AG09309 (cell line): ENCODE measurements around the gene WDR86.

ENCODE experiments used
- DNase-seq: peaks from one replicate; pipeline ENCODE4 v3.0.0-alpha.2; 2010; ENCODE audit warnings: low read depth
- H3K4me3 ChIP-seq: 2 replicates; pipeline ENCODE4 v1.5.1; 2011; ENCODE audit warnings: mild to moderate bottlenecking, low read depth, low read length, moderate library complexity; ENCODE audit not compliant: control insufficient read depth
- TF ChIP-seq, protein P1 (sequence below): IDR thresholded peaks from 2 replicates; pipeline ENCODE4 v1.5.1; 2011; ENCODE audit warnings: mild to moderate bottlenecking, low read depth, low read length, inconsistent platforms; ENCODE audit not compliant: insufficient read depth, control insufficient read depth; ENCODE audit errors: missing control alignments

Gene WDR86

GRCh38 chr7:151396328-151396970, 13.4 kb downstream of the WDR86 start:
- no peak for DNase-seq
- H3K4me3 ChIP-seq, result no peak overlapping the region
- TF ChIP-seq, protein P1, sequence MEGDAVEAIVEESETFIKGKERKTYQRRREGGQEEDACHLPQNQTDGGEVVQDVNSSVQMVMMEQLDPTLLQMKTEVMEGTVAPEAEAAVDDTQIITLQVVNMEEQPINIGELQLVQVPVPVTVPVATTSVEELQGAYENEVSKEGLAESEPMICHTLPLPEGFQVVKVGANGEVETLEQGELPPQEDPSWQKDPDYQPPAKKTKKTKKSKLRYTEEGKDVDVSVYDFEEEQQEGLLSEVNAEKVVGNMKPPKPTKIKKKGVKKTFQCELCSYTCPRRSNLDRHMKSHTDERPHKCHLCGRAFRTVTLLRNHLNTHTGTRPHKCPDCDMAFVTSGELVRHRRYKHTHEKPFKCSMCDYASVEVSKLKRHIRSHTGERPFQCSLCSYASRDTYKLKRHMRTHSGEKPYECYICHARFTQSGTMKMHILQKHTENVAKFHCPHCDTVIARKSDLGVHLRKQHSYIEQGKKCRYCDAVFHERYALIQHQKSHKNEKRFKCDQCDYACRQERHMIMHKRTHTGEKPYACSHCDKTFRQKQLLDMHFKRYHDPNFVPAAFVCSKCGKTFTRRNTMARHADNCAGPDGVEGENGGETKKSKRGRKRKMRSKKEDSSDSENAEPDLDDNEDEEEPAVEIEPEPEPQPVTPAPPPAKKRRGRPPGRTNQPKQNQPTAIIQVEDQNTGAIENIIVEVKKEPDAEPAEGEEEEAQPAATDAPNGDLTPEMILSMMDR, result no peak

GRCh38 chr7:151395036-151395367, 14.8 kb downstream of the WDR86 start:
- TF ChIP-seq, protein P1, result no peak
- no peak overlapping the region for H3K4me3 ChIP-seq
- no peak for DNase-seq

- H3K4me3 ChIP-seq, result no peak overlapping the region
- DNase-seq, result no peak
- TF ChIP-seq, protein P1, result no peak
Observed at GRCh38 chr7:151394076-151395035, 15.5 kb downstream of the WDR86 start.

GRCh38 chr7:151393031-151393977, 16.5 kb downstream of the WDR86 start:
- no peak for DNase-seq
- TF ChIP-seq, protein P1, result no peak
- H3K4me3 ChIP-seq, result no peak overlapping the region

DNA sequence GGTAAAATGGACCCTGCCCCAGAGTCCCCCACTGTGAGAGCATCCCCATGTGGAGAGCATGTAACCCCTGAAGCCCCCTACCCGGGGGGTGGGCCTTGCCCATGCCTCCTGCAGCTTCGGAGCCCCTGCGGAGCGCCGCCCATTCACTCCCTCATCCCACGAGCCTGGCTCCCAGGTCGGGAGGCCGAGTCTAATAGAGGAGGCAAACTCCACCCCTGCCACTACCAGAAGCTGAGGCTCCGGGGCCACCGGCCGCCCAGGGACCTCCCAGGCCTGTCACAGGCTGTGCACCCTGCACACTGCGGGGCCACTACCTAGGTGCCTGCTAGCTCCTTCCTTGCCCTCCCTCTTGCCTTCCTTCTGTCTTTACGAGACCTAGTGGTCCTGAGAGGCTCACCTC, 17.4 kb downstream of the WDR86 start:
- no peak overlapping the region for H3K4me3 ChIP-seq
- no peak for DNase-seq
- TF ChIP-seq, protein P1, result no peak

GRCh38 chr7:151392002-151392401, 17.8 kb downstream of the WDR86 start:
- TF ChIP-seq, protein P1, result no peak
- DNase-seq, result no peak
- H3K4me3 ChIP-seq, result no peak overlapping the region
